Endothelial cell of umbilical vein (primary cell): Measurements from ENCODE around the gene PTTG1. TPM values are rescaled to one million over a fixed set of nuclear protein-coding genes. Genes with fewer than 3 reads are reported as not detected.

Experiments used
- BruUV-seq: library from RNA; stranded (reverse); fragments of 400-500 nt; replicated peaks from 2 replicates; lab custom pipeline; 2021; lab: Mats Ljungman, UMichigan
- CTCF ChIA-PET: fragments of 300-600, 350-600 bp; sonication (Branson Sonifier 250); formaldehyde crosslinking; loops from one replicate; lab custom pipeline; 2021; ENCODE audit warnings: antibody characterized with exemption, inconsistent platforms; lab: Charles Lee
- POLR2A ChIA-PET: fragments of 300-600, 350-600 bp; sonication (Branson Sonifier 250); formaldehyde crosslinking; loops from one replicate; lab custom pipeline; 2021; ENCODE audit warnings: antibody characterized with exemption, inconsistent platforms; lab: Charles Lee
- DNase-seq: peaks from one replicate; pipeline ENCODE4 v3.0.0-alpha.2; 2011; ENCODE audit warnings: low read depth, low spot score
- FAIRE-seq: peaks from 2 replicates; lab custom pipeline; 2011; peaks lifted over from hg19 to GRCh38; lab: Jason Lieb, UNC
- H2AFZ ChIP-seq: 2 replicates; pipeline ENCODE4 v1.6.0; 2012; ENCODE audit warnings: low read depth, low read length, control low read depth, inconsistent platforms
- H3K27ac ChIP-seq: 2 replicates; pipeline ENCODE4 v1.5.1; 2011; ENCODE audit warnings: low read depth, mild to moderate bottlenecking, control low read depth, low read length, moderate library complexity; ENCODE audit not compliant: insufficient read depth
- H3K27me3 ChIP-seq, 2 experiments: 2 replicates each; pipeline versions ENCODE4 v1.6.0 to v1.6.1; 2011; ENCODE audit warnings: low read length in 2 of 2, mixed read lengths in 1 of 2; ENCODE audit not compliant: control insufficient read depth in 2 of 2, insufficient read depth in 2 of 2
- H3K36me3 ChIP-seq, 2 experiments: 2 replicates in 1 of 2; 3 replicates in 1 of 2; pipeline ENCODE4 v1.5.1; 2011; ENCODE audit warnings: low read length in 2 of 2, mild to moderate bottlenecking in 1 of 2, moderate library complexity in 1 of 2; ENCODE audit not compliant: control insufficient read depth in 2 of 2, insufficient read depth in 2 of 2; ENCODE audit errors: extremely low read depth in 1 of 2
- H3K4me1 ChIP-seq: 3 replicates; pipeline ENCODE4 v1.5.1; 2011; ENCODE audit warnings: mild to moderate bottlenecking, low read length; ENCODE audit not compliant: control insufficient read depth, insufficient read depth; ENCODE audit errors: extremely low read depth
- H3K4me2 ChIP-seq: 2 replicates; pipeline ENCODE4 v1.6.1; 2011; ENCODE audit warnings: low read length, control low read depth, mixed read lengths; ENCODE audit not compliant: insufficient read depth
- H3K4me3 ChIP-seq, 3 experiments: fragments of 200-600 bp in 1 of 3; sonication (generic), shearing (Covaris generic) in 1 of 3; replicated peaks in 1 of 3; 2 replicates each; pipeline ENCODE4 v1.5.1; 2011 to 2016; ENCODE audit warnings: control low read depth in 3 of 3, low read length in 3 of 3, mild to moderate bottlenecking in 2 of 3, inconsistent platforms in 1 of 3, low read depth in 1 of 3, moderate library complexity in 1 of 3; ENCODE audit not compliant: insufficient read depth in 1 of 3
- H3K79me2 ChIP-seq: 2 replicates; pipeline ENCODE4 v1.6.0; 2012; ENCODE audit warnings: low read length, inconsistent platforms; ENCODE audit not compliant: control insufficient read depth, insufficient read depth
- H3K9ac ChIP-seq: replicated peaks from 2 replicates; pipeline ENCODE3; 2011; ENCODE audit warnings: low read length, control low read depth; ENCODE audit not compliant: insufficient read depth; ENCODE audit errors: extremely low read depth
- H3K9me1 ChIP-seq: replicated peaks from 3 replicates; pipeline ENCODE4 v1.6.0; 2011; ENCODE audit warnings: mild to moderate bottlenecking, low read length; ENCODE audit not compliant: control insufficient read depth, insufficient read depth; ENCODE audit errors: extremely low read depth
- H3K9me3 ChIP-seq: replicated peaks from 2 replicates; pipeline ENCODE4 v1.5.1; 2012; ENCODE audit warnings: low read length, inconsistent platforms; ENCODE audit not compliant: control insufficient read depth, insufficient read depth
- H4K20me1 ChIP-seq: replicated peaks from 2 replicates; pipeline ENCODE3; 2011; ENCODE audit warnings: mild to moderate bottlenecking, low read length; ENCODE audit not compliant: control insufficient read depth, insufficient read depth; ENCODE audit errors: extremely low read depth
- CTCF ChIP-seq, 2 donors: IDR thresholded peaks; 1 replicate in 1 of 2; 2 replicates in 1 of 2; pipeline ENCODE4 v1.5.1; 2011; ENCODE audit warnings: low read length in 2 of 2, mild to moderate bottlenecking in 2 of 2, moderate library complexity in 2 of 2, control low read depth in 1 of 2, inconsistent platforms in 1 of 2, low read depth in 1 of 2; ENCODE audit not compliant: insufficient read depth in 1 of 2; ENCODE audit errors: extremely low read depth in 1 of 2
- EZH2 ChIP-seq: IDR thresholded peaks from 2 replicates; pipeline ENCODE4 v1.6.1; 2012; ENCODE audit warnings: borderline replicate concordance, low read depth, mild to moderate bottlenecking, moderate library complexity, low read length, inconsistent platforms; ENCODE audit not compliant: severe bottlenecking
- FOS ChIP-seq: IDR thresholded peaks from 2 replicates; pipeline ENCODE4 v1.6.1; 2011; ENCODE audit warnings: mild to moderate bottlenecking, low read length, moderate library complexity, borderline replicate concordance; ENCODE audit not compliant: insufficient read depth
- GATA2 ChIP-seq: IDR thresholded peaks from 2 replicates; pipeline ENCODE4 v1.7.0; 2011; ENCODE audit warnings: low read depth, mild to moderate bottlenecking, moderate library complexity, mixed read lengths, low read length; ENCODE audit not compliant: insufficient read length, insufficient read depth
- JUN ChIP-seq: IDR thresholded peaks from 2 replicates; pipeline ENCODE4 v1.6.1; 2011; ENCODE audit warnings: borderline replicate concordance, low read depth; ENCODE audit not compliant: insufficient read length, insufficient read depth
- MAX ChIP-seq: IDR thresholded peaks from 2 replicates; pipeline ENCODE4 v1.6.1; 2011; ENCODE audit not compliant: insufficient read depth, insufficient read length
- MYC ChIP-seq: IDR thresholded peaks from one replicate; pipeline ENCODE4 v1.6.1; 2011; ENCODE audit warnings: mild to moderate bottlenecking, low read depth, low read length
- POLR2A ChIP-seq: IDR thresholded peaks from 2 replicates; pipeline ENCODE4 v1.6.1; 2012; ENCODE audit warnings: low read depth, mild to moderate bottlenecking, control low read depth, low read length
- POLR2AphosphoS5 ChIP-seq: IDR thresholded peaks from 2 replicates; pipeline ENCODE4 v1.6.1; 2012; ENCODE audit warnings: low read depth, mild to moderate bottlenecking, control low read depth, low read length, moderate library complexity; ENCODE audit not compliant: insufficient read depth
- dilution Hi-C: fragments of 300-500 bp; cut with MboI; formaldehyde crosslinking; loops from one replicate; pipeline ENCODE4 v1.15.0; 2019; ENCODE audit warnings: low sequenced_read_pairs; ENCODE audit not compliant: extremely low pct_ligation_motif_present
- intact Hi-C: fragments of 100-400 bp; cut with micrococcal nuclease; formaldehyde crosslinking; loops from one replicate; pipeline ENCODE4 v1.10.0; 2022
- polyA plus RNA-seq, 4 experiments: library from polyadenylated mRNA; depleted of rRNA in 3 of 4; stranded (reverse) in 3 of 4; unstranded in 1 of 4; fragments of >200 nt; gene quantifications; 2 replicates each; pipeline versions ENCODE4 v1.2.1 to v1.2.3, GENCODE V29; 2011 to 2012; ENCODE audit warnings: missing spikeins in 1 of 4
- total RNA-seq: library from RNA; stranded (reverse); gene quantifications from 2 replicates; pipeline ENCODE4 v1.2.3, GENCODE V29; 2021

PTTG1 gene
- total and polyA plus RNA-seq, 2 donors (not counting 3 experiments of a cell fraction or from before 2014, with no cell fraction given), result 140 to 157 TPM

GRCh38 chr5:160457252-160457651, 35.6 kb downstream of the PTTG1 start:
- Histone ChIP-seq H3K27ac (no peak overlapping the region), H3K36me3 (no peaks in the 10 kb centered on the region), H3K27me3 (no peaks in the 10 kb centered on the region), H2AFZ (no peak overlapping the region), H4K20me1 (no peaks in the 10 kb centered on the region), H3K9me3 (no peaks in the 10 kb centered on the region), H3K9me1 (no peaks in the 10 kb centered on the region), H3K9ac (no peak overlapping the region), H3K79me2 (no peaks in the 10 kb centered on the region), H3K4me3 (no peak overlapping the region), H3K4me2 (no peak overlapping the region), H3K4me1 (peaks cover 16% of the 10 kb centered on the region)
- DNase-seq (no peak), FAIRE-seq (no peak)
- dilution Hi-C loops (no loop called here), intact Hi-C loops (no loop called here)
- POLR2A ChIA-PET, result no interaction called here
- BruUV-seq, result no TSS peak
- TF ChIP-seq FOS, result no peak
- no peak for TF ChIP-seq GATA2
- no peak for TF ChIP-seq EZH2
- no peak for TF ChIP-seq CTCF (IDR thresholded peaks at IDR 0.05; ENCODE audit: extremely low read depth in 1 of 2, insufficient read depth in 1 of 2, low read depth in 1 of 2, low read length in 2 of 2)
- no peak for TF ChIP-seq POLR2AphosphoS5
- TF ChIP-seq POLR2A, result no peak
- no peak for TF ChIP-seq MAX
- no peak for TF ChIP-seq JUN
- no peak for TF ChIP-seq MYC
- CTCF ChIA-PET, result no interaction called here
